HepG2 (cell line): ENCODE measurements around the gene TOR1A. TPM values are rescaled to one million over a fixed set of nuclear protein-coding genes. Genes with fewer than 3 reads are reported as not detected.

Experiments used
- AGO2 ChIP-seq: fragments of 200-400 bp; formaldehyde crosslinking; optimal IDR thresholded peaks from 2 replicates; pipeline ENCODE3; 2017; ENCODE audit warnings: mild to moderate bottlenecking, low read depth, low read length, moderate library complexity
- CBX5 ChIP-seq: sonication (generic); formaldehyde crosslinking; IDR thresholded peaks from 2 replicates; pipeline ENCODE4 v1.4.0; 2020; ENCODE audit warnings: missing genetic modification reagents, borderline replicate concordance
- DNMT1 ChIP-seq: sonication (generic); formaldehyde crosslinking; IDR thresholded peaks from 2 replicates; pipeline ENCODE4 v1.5.1; 2020; ENCODE audit warnings: mild to moderate bottlenecking, missing genetic modification reagents
- LRRFIP1 ChIP-seq: sonication (generic); formaldehyde crosslinking; conservative IDR thresholded peaks from 2 replicates; pipeline ENCODE4 v1.4.0; 2020; ENCODE audit warnings: missing genetic modification reagents
- SRSF1 ChIP-seq: fragments of 200-400 bp; formaldehyde crosslinking; optimal IDR thresholded peaks from 2 replicates; pipeline ENCODE3; 2017; ENCODE audit warnings: mild to moderate bottlenecking, low read depth, low read length, moderate library complexity
- ZNF251 ChIP-seq: sonication (generic); formaldehyde crosslinking; IDR thresholded peaks from 2 replicates; pipeline ENCODE4 v1.9.0; 2021; ENCODE audit warnings: mild to moderate bottlenecking, missing genetic modification reagents
- ZNF280B ChIP-seq: sonication (generic); formaldehyde crosslinking; IDR thresholded peaks from 2 replicates; pipeline ENCODE4 v1.5.0; 2020; ENCODE audit warnings: missing genetic modification reagents, mild to moderate bottlenecking, borderline replicate concordance
- ZNF280D ChIP-seq: sonication (generic); formaldehyde crosslinking; IDR thresholded peaks from 2 replicates; pipeline ENCODE4 v1.5.1; 2020; ENCODE audit warnings: mild to moderate bottlenecking, missing genetic modification reagents
- ZNF337 ChIP-seq: sonication (generic); formaldehyde crosslinking; IDR thresholded peaks from 2 replicates; pipeline ENCODE4 v1.5.1; 2020; ENCODE audit warnings: missing genetic modification reagents, low read depth, mild to moderate bottlenecking, borderline replicate concordance
- ZNF629 ChIP-seq: sonication (generic); formaldehyde crosslinking; conservative IDR thresholded peaks from 2 replicates; pipeline ENCODE4 v1.5.0; 2020; ENCODE audit warnings: missing genetic modification reagents
- ZNF660 ChIP-seq: sonication (generic); formaldehyde crosslinking; IDR thresholded peaks from 2 replicates; pipeline ENCODE4 v1.5.1; 2020; ENCODE audit warnings: mild to moderate bottlenecking, low read depth, missing genetic modification reagents, borderline replicate concordance
- ZNF709 ChIP-seq: sonication (generic); formaldehyde crosslinking; IDR thresholded peaks from 2 replicates; pipeline ENCODE4 v1.5.0; 2020; ENCODE audit warnings: mild to moderate bottlenecking, missing genetic modification reagents
- ZNF761 ChIP-seq: sonication (generic); formaldehyde crosslinking; conservative IDR thresholded peaks from 2 replicates; pipeline ENCODE4 v1.4.0; 2020; ENCODE audit warnings: mild to moderate bottlenecking, missing genetic modification reagents
- ZSCAN25 ChIP-seq: sonication (generic); formaldehyde crosslinking; IDR thresholded peaks from 2 replicates; pipeline ENCODE4 v1.8.0; 2022; ENCODE audit warnings: mild to moderate bottlenecking, missing genetic modification reagents
- ZSCAN31 ChIP-seq: sonication (generic); formaldehyde crosslinking; IDR thresholded peaks from 2 replicates; pipeline ENCODE4 v1.5.0; 2020; ENCODE audit warnings: low read depth, mild to moderate bottlenecking, missing genetic modification reagents
- polyA plus RNA-seq, 8 experiments: library from polyadenylated mRNA; depleted of rRNA in 3 of 8; stranded (reverse) in 7 of 8; unstranded in 1 of 8; fragments of >200 nt; fragmentation: Illumina TruSeq in 4 of 8; extraction: Trizol in 4 of 8; gene quantifications; 2 replicates each; pipeline versions ENCODE4 v1.2.1 to v1.2.3, GENCODE V29; 2011 to 2016; ENCODE audit warnings: low read depth in 4 of 8, missing spikeins in 1 of 8, mixed read lengths in 1 of 8; ENCODE audit not compliant: insufficient read depth in 1 of 8
- total RNA-seq, 5 experiments: library from RNA; depleted of rRNA; stranded (reverse); fragments of >200 nt; fragmentation: Illumina TruSeq; extraction: Trizol; gene quantifications; 2 replicates each; pipeline ENCODE4 v1.2.3, GENCODE V29; 2016; ENCODE audit warnings: low read depth in 1 of 5
- TF ChIP-seq, protein P1 (sequence below): sonication (generic); formaldehyde crosslinking; conservative IDR thresholded peaks from 2 replicates; pipeline ENCODE4 v1.8.0; 2022; ENCODE audit warnings: mild to moderate bottlenecking, moderate library complexity, missing genetic modification reagents

TOR1A gene
- total and polyA plus RNA-seq, 2 of the 13 experiments (the other 11 are each of a cell fraction or from before 2014, with no cell fraction given), result 31.6 to 41.4 TPM

GRCh38 chr9:129823935-129824601 lies at the start of gene TOR1A (continued):
- 0 out of 2 replicates have a peak, but pooled peaks have one; percentile 80 for TF ChIP-seq DNMT1
- TF ChIP-seq ZNF337 (CRISPR knock-in tag), result no peak
- peak; percentile 27 for TF ChIP-seq SRSF1
- peak; percentile 86; the same call in 1 of the 2 replicates for TF ChIP-seq ZNF709 (CRISPR knock-in tag)
- TF ChIP-seq ZNF280B (CRISPR knock-in tag), result peak; percentile 76
- TF ChIP-seq ZSCAN25 (CRISPR knock-in tag), result peak; percentile 60; the same call in 1 of the 2 replicates
- TF ChIP-seq ZNF280D, result 0 out of 2 replicates have a peak, but pooled peaks have one; percentile 57
- TF ChIP-seq LRRFIP1 (CRISPR knock-in tag), result no peak
- TF ChIP-seq CBX5 (CRISPR knock-in tag), result peak; percentile 69; the same call in 1 of the 2 replicates
- TF ChIP-seq, protein P1, sequence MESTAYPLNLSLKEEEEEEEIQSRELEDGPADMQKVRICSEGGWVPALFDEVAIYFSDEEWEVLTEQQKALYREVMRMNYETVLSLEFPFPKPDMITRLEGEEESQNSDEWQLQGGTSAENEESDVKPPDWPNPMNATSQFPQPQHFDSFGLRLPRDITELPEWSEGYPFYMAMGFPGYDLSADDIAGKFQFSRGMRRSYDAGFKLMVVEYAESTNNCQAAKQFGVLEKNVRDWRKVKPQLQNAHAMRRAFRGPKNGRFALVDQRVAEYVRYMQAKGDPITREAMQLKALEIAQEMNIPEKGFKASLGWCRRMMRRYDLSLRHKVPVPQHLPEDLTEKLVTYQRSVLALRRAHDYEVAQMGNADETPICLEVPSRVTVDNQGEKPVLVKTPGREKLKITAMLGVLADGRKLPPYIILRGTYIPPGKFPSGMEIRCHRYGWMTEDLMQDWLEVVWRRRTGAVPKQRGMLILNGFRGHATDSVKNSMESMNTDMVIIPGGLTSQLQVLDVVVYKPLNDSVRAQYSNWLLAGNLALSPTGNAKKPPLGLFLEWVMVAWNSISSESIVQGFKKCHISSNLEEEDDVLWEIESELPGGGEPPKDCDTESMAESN (CRISPR knock-in tag), result peak; percentile 81; the same call in 1 of the 2 replicates
- TF ChIP-seq ZNF629 (CRISPR knock-in tag), result peak; percentile 53; the same call in 1 of the 2 replicates
- TF ChIP-seq ZSCAN31, result peak; percentile 92
- TF ChIP-seq ZNF251 (CRISPR knock-in tag), result no peak
- no peak for TF ChIP-seq AGO2
- no peak for TF ChIP-seq ZNF660 (CRISPR knock-in tag)
- TF ChIP-seq ZNF761 (CRISPR knock-in tag), result peak; percentile 78; the same call in 1 of the 2 replicates
